Thoracic aorta (tissue), 2 donors: ENCODE measurements around the gene OLFM1. TPM values are rescaled to one million over a fixed set of nuclear protein-coding genes. Genes with fewer than 3 reads are reported as not detected.

ENCODE experiments used
- ATAC-seq: fragments of 150-250 bp; one replicate; pipeline ENCODE4 v1.8.0; 2017; ENCODE audit warnings: low read depth; ENCODE audit not compliant: insufficient number of reproducible peaks, low FRiP score
- DNase-seq: peaks from one replicate; pipeline ENCODE4 v3.0.0-alpha.2; 2020; ENCODE audit warnings: low spot score
- H3K27ac ChIP-seq, 2 donors: fragments of 200-600 bp; sonication (generic); 1 replicate in 1 of 2; 2 replicates in 1 of 2; pipeline ENCODE4 v1.5.1; 2016; ENCODE audit warnings: mild to moderate bottlenecking in 2 of 2, moderate library complexity in 2 of 2
- H3K27me3 ChIP-seq: fragments of 200-600 bp; sonication (generic); replicated peaks from 2 replicates; pipeline ENCODE4 v1.6.0; 2016; ENCODE audit warnings: mild to moderate bottlenecking; ENCODE audit not compliant: insufficient read depth
- H3K36me3 ChIP-seq: fragments of 200-600 bp; sonication (generic); one replicate; pipeline ENCODE4 v1.5.1; 2016
- H3K4me1 ChIP-seq, 2 donors: fragments of 200-600 bp; sonication (generic); 1 replicate in 1 of 2; 2 replicates in 1 of 2; pipeline versions ENCODE4 v1.5.1 to v1.6.0; 2016; ENCODE audit warnings: low read depth in 2 of 2, mild to moderate bottlenecking in 1 of 2; ENCODE audit not compliant: control insufficient read depth in 1 of 2
- H3K4me3 ChIP-seq: fragments of 200-600 bp; sonication (generic); 2 replicates; pipeline ENCODE4 v1.5.1; 2016; ENCODE audit warnings: mild to moderate bottlenecking
- H3K9me3 ChIP-seq: fragments of 200-600 bp; sonication (generic); 2 replicates; pipeline ENCODE4 v1.5.1; 2016
- total RNA-seq, 2 donors: library from RNA; depleted of rRNA; stranded (reverse); fragments of >200 nt; gene quantifications; one replicate each; pipeline versions ENCODE4 v1.1.0 to v1.2.3, GENCODE V29; 2016
- TF ChIP-seq, protein P1 (sequence below): fragments of 200-600 bp; sonication (generic); IDR thresholded peaks from one replicate; pipeline ENCODE4 v1.5.1; 2019; ENCODE audit warnings: antibody characterized with exemption

The OLFM1 gene
- total RNA-seq, 2 donors from 2014 or later, result 14.5 to 24.5 TPM

DNA sequence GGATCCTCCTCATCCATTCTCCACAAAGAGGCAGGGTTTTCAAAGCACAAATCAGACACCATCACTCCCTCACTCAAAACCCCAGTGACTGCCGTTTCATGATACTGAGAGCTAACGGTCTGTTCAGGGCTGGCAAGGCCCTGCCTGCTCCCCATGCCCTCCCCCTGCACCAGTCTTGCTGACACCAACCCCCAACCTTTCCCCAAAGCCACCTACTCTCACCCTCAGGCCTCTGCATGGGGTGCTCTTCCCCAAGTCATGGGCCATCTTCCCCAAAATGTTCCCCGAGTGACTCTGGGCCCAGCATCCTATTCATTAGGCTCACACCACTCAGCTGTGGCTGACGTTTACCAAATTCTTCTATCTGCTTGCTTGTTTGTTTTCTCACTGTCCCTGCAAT lies 21.7 kb upstream of the OLFM1 start:
- H3K27ac ChIP-seq, result no peak overlapping the region
- ATAC-seq, result no peak
- no peaks in the 10 kb centered on the region for H3K27me3 ChIP-seq
- H3K4me3 ChIP-seq, result no peak overlapping the region
- H3K4me1 ChIP-seq, result no peaks in the 10 kb centered on the region
- H3K36me3 ChIP-seq, result no peaks in the 10 kb centered on the region
- TF ChIP-seq, protein P1, sequence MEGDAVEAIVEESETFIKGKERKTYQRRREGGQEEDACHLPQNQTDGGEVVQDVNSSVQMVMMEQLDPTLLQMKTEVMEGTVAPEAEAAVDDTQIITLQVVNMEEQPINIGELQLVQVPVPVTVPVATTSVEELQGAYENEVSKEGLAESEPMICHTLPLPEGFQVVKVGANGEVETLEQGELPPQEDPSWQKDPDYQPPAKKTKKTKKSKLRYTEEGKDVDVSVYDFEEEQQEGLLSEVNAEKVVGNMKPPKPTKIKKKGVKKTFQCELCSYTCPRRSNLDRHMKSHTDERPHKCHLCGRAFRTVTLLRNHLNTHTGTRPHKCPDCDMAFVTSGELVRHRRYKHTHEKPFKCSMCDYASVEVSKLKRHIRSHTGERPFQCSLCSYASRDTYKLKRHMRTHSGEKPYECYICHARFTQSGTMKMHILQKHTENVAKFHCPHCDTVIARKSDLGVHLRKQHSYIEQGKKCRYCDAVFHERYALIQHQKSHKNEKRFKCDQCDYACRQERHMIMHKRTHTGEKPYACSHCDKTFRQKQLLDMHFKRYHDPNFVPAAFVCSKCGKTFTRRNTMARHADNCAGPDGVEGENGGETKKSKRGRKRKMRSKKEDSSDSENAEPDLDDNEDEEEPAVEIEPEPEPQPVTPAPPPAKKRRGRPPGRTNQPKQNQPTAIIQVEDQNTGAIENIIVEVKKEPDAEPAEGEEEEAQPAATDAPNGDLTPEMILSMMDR, result no peak
- no peak for DNase-seq
- peaks cover 6% of the 10 kb centered on the region for H3K9me3 ChIP-seq

DNA sequence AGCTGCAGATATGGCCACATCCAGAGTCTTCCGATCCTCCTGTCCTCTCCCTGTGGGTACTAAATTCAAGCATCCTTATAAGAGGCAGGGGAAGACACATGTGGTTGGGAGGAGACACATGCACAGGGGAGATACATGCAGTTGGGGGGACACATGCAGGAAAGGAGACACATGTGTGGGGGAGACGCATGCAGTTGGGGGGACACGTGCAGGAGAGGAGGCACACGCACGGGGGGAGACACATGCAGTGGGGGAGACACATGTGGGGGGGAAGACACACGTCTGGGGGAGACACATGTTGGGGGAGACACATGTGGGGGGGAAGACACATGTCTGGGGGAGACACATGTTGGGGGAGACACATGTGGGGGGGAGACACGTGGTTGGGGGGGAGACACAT lies 21.2 kb upstream of the OLFM1 start:
- no peak for DNase-seq
- no peaks in the 10 kb centered on the region for H3K36me3 ChIP-seq
- TF ChIP-seq, protein P1, result no peak

DNA sequence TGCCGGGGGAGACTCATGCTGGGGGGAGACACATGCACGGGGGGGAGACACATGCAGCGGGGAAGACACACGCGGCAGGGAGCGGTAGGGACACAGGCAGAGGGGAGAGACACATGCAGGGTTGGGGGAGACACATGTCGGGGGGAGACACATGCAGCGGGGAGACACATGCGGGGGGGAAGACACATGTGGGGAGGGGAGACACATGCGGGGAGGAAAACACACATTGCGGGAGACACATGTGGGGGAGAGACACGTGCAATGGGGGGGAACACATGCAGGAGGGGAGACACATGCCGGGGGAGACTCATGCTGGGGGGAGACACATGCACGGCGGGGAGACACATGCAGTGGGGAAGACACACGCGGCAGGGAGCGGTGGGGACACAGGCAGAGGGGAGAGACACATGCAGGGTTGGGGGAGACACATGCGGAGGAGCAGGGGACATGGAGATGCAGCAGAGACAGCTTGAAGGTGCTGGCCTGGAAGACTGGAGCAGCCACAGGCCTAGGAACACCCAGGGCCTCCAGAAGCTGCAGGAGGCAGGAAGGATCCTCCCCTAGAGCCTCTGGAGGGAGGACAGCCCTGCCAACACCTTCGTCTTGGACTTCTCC lies 20.3 kb upstream of the OLFM1 start:
- DNase-seq, result no peak
- no peaks in the 10 kb centered on the region for H3K27me3 ChIP-seq
- H3K4me1 ChIP-seq, result no peaks in the 10 kb centered on the region
- no peak overlapping the region for H3K4me3 ChIP-seq
- peaks cover 6% of the 10 kb centered on the region for H3K9me3 ChIP-seq
- no peak overlapping the region for H3K27ac ChIP-seq
- TF ChIP-seq, protein P1, result no peak
- no peaks in the 10 kb centered on the region for H3K36me3 ChIP-seq
- no peak for ATAC-seq

More for the DNA sequence above, 21.2 kb upstream of the OLFM1 start:
- Histone ChIP-seq H3K9me3 (peaks cover 6% of the 10 kb centered on the region), H3K4me3 (no peak overlapping the region), H3K27ac (no peak overlapping the region), H3K27me3 (no peaks in the 10 kb centered on the region), H3K4me1 (no peaks in the 10 kb centered on the region)
- no peak for ATAC-seq

DNA sequence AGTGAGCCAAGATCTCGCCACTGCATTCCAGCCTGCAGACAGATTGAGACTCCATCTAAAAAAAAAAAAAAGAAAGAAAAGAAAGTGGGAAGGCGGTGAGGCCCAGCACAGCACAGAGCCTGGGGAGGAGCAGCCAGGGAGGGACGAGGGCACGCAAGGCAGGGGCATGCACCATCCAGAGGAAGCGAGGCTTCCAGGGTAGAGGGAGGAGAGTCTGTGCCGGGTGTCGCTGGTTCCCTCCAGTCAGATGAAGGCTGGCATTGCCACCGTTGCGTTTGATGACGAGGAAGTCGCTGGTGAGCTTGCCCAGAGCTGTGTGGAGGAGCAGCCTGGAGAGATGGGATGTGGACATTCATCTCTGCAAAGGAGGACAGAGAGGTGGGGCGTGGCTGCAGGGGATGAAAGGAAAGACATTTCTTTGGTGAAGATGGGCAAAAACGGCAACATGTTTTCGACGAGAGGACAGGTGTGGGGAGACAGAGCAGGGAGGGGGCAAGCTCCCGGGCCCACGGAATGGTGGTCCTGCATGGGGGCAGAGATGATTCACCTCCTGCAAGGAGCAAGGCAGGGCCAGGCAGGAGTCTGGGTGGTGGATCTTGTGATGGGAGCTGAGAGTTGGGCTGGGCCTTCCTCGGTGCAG lies 18.6 kb upstream of the OLFM1 start:
- Histone ChIP-seq H3K4me1 (no peaks in the 10 kb centered on the region), H3K9me3 (peaks cover 1% of the 10 kb centered on the region), H3K36me3 (no peaks in the 10 kb centered on the region), H3K27me3 (no peaks in the 10 kb centered on the region), H3K4me3 (no peak overlapping the region), H3K27ac (no peak overlapping the region)
- TF ChIP-seq, protein P1, result no peak
- ATAC-seq (no peak), DNase-seq (no peak)

DNA sequence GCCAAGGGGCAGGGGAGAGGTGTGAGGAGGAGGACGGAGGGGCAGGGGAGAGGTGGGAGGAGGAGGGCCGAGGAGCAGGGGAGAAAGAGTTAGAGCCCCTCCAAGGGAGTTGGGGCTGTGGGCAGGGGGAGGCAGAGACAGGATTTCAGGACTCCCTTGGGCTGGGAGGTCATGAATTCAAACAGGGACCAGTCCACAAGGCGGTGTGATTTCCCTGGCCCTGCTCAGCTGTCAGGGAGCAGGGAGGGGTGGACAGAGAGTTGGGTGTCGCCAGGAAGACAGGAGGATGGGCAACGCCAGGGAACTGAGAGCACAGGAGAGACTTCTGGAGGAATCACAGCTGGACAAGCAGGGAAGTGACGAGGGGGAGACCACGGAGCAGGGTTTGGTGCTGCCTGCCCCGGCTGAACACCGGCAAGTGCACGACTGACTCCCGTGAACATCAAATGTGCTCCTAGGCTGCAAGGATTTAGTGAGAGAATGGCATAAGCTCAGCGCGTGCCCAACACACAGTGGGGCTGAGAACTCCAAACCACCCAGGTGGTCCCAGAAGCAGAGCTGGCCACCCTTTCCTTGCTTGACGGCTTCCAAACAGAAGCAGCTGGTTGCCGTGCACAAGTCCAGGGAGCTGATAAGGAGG lies 17.8 kb upstream of the OLFM1 start:
- DNase-seq, result no peak
- TF ChIP-seq, protein P1, result no peak
- no peak for ATAC-seq

More for the DNA sequence above, 17.8 kb upstream of the OLFM1 start:
- no peaks in the 10 kb centered on the region for H3K27me3 ChIP-seq
- no peak overlapping the region for H3K4me3 ChIP-seq
- H3K9me3 ChIP-seq, result no peaks in the 10 kb centered on the region
- H3K4me1 ChIP-seq, result peaks cover 0 to under 1% of the 10 kb centered on the region in 2 donors
- H3K27ac ChIP-seq, result no peak overlapping the region
- H3K36me3 ChIP-seq, result no peaks in the 10 kb centered on the region
